ENCODE data around the gene ATP9B.
"Not testable (repeated sequence)": the region's sequence is repeated elsewhere in the genome, so short reads cannot be mapped to it uniquely, and the experiment has no call there.

The ATP9B gene

DNA sequence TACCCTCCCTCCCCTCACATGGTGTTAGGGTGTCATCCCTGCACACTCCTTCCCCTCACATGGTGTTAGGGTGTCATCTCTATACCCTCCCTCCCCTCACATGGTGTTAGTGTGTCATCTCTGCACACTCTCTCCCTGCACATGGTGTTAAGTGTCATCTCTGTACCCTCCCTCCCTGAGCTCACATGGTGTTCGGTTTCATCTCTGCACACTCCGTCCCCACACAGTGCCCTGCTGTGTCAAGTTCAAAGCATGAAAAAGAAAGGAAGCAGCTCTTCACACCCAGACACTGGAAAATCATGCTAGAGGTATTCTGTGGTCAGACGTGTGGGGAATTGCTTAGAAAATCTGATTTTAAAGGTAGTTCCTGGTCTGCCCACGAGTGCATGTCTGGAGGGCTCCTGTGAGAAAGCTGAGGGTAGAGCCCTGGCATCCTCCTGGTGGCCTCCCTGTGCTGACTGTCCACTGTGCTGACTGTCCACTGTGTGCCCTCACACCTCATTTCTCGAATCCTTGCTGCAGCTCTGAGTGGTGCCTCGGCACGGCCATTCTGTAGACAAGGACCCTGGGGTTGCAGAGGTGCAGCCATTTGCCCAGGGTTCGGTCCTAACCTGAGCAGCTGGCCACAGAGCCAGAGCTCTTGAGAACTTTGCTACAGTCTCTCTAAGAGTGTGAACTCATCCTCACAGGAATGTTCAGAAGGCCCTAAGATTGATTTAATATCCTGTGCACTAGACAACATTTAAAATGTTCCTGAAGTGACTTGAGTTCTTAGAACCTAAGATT is 257.4 kb downstream of the ATP9B start:
- no peak for DNase-seq (ENCODE audit: low read depth in 2 of 2)

GRCh38 chr18:79327199-79327721 is 258.1 kb downstream of the ATP9B start:
- no peak for DNase-seq (ENCODE audit: low read depth in 2 of 2)

DNA sequence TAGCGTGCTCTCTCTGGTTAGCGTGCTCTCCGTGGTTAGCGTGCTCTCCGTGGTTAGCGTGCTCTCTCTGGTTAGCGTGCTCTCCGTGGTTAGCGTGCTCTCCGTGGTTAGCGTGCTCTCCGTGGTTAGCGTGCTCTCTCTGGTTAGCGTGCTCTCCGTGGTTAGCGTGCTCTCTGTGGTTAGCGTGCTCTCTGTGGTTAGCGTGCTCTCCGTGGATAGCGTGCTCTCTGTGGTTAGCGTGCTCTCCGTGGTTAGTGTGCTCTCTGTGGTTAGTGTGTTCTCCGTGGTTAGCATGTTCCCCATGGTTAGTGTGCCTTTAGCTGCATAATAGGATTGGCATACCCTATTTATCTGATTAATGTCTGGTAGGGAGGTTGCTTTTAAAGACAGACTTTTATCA is 258.7 kb downstream of the ATP9B start:
- DNase-seq (ENCODE audit: low read depth in 2 of 2): not testable (repeated sequence)

DNA sequence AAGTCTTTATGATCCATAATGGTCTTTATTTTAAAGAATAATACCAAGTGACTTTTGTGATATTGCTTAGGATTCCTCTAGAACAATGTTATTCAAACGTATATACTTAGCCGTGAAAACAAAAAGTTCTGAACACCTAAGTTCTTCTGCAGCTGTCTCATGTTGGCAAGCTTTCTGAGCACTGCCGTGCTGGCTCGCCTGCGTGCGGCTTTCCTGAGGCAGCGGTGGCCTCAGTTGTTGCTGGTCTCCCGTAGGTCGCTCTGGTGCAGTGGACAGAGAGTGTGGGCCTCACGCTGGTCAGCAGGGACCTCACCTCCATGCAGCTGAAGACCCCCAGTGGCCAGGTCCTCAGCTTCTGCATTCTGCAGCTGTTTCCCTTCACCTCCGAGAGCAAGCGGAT is 259.7 kb downstream of the ATP9B start:
- DNase-seq (ENCODE audit: low read depth in 2 of 2): no peak

DNA sequence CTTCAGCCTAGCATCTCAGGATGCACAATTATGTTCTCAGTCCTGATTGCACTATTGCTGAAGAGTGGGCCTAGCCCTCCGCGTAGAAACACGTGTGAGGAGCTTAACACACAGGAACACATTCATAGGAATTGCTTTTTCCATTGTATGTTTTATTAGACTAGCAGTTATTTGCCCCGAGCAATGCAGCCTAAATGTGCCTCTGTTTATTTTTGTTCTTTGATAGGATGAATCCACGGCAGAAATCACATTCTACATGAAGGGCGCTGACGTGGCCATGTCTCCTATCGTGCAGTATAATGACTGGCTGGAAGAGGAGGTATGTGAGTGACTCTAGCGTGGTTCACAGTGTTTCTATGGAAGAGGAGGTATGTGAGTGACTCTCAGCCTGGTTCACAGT is 260.6 kb downstream of the ATP9B start:
- DNase-seq (ENCODE audit: low read depth in 2 of 2): no peak

- DNase-seq (ENCODE audit: low read depth in 2 of 2): no peak
Measured at GRCh38 chr18:79332646-79333045, 263.5 kb downstream of the ATP9B start.

- DNase-seq (ENCODE audit: low read depth in 2 of 2): no peak
Measured at GRCh38 chr18:79333046-79333445, 263.9 kb downstream of the ATP9B start.

DNA sequence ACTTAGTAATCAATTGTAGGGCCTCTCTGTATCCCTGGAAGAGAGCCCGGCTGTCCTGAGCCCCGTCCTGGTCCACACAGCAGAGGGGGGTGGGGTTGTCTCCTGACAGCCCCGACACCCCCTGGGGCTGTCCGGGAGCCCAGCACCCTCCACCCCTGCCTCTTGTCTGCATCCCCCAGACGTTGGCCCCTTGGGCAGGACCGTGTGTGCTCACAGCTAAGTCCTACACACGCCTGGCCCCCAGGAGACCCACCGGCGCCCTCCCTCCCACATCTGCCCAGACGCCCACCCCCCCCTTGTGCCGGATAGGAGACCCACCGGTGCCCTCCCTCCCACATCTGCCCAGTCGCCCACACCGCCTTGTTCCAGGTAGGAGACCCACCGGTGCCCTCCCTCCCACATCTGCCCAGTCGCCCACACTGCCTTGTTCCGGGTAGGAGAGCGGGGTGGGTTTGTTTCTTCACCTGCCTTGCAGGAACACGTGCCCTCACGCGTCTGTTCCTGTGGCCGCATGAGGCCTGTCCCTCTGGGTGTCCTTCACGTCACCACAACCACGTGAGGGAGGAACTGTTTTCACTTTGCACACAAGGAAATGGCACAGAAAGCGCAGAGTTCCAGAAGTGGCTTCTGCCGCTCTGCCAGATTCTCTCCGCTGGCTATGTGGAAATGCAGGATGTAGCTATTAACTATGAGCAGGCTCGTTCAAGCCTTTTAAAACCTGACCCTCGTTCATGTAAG is 265.5 kb downstream of the ATP9B start:
- no peak for DNase-seq (ENCODE audit: low read depth in 2 of 2)

DNA sequence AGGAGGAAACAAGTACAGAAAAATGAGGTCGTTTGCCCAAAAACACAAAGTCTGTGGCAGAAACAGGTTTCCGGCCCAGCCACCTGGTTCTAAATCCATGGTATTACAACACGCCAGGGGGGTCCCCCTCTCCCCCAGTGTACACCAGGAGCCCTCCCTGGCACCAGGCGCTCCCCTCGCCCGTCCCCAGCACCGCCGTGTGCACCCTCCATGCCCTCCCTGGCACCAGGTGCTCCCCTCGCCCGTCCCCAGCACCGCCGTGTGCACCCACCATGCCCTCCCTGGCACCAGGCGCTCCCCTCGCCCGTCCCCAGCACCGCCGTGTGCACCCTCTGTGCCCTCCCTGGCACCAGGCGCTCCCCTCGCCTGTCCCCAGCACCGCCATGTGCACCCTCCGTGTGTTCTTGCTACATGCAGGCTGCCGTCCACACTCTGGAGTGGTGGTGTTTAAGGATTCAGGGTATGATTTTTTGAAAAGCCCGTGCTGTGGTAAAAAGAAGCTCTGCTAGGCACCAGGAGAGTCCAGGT is 266.7 kb downstream of the ATP9B start:
- DNase-seq (ENCODE audit: low read depth in 2 of 2): no peak

DNA sequence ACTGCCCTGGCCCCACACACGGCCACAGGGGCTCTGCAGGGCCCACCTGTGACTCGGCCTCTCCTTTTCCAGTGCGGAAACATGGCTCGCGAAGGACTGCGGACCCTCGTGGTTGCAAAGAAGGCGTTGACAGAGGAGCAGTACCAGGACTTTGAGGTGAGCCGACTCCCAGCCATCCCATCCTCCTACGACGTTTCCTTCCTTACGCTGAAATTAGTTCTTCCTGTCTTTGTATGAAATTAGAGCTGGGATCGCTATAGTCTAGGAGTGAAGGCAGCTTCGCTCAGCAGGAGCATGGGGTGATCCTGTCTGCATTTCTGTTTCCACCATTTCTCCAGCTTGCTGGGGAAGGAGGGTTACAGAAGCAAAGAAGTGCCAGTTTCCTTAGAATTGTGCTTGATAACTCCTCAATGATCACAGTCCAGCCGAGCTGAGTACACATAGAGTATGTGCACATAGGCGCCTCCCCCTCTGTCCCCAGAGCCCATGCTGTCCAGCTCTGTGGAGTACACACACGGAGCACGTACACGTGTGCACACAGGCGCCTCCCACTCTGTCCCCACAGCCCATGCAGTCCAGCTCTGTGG is 267.5 kb downstream of the ATP9B start:
- no peak for DNase-seq (ENCODE audit: low read depth in 2 of 2)

GRCh38 chr18:79337184-79337583 is 268.0 kb downstream of the ATP9B start:
- no peak for DNase-seq (ENCODE audit: low read depth in 2 of 2)

- no peak for DNase-seq (ENCODE audit: low read depth in 2 of 2)
Measured at GRCh38 chr18:79337620-79338019, 268.4 kb downstream of the ATP9B start.

GRCh38 chr18:79339094-79339908 is 270.1 kb downstream of the ATP9B start:
- no peak for DNase-seq (ENCODE audit: low read depth in 2 of 2)

DNA sequence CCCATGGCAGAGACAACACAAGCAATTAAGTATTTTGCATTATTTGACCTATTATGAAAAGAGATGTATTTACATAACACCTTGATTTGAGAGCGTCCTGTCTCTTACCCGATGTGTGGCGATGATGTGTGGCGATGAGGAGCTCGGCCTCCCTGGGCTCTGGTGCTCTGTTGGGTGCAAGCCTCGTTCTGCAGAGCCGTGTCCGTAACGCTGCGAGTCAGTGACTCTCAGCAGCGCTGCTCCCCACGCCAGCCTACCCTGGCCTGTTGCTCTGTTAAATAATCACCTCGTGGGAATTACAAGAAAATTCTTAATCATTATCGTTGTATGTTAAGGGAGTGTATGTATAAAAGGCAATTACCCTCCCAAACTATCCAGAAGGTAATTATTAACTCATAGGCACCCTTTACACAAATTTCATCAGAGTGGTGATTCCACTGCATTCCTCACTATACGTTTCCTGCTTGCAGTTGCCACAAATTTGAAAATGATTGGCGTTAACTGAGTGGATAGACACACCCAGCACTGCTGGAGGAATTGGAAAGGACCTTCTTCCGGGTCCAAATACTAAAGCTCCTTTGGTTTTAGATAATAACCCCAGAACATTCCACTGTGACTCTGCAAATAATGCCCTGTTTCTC is 274.5 kb downstream of the ATP9B start:
- DNase-seq (ENCODE audit: low read depth in 2 of 2): no peak

DNA sequence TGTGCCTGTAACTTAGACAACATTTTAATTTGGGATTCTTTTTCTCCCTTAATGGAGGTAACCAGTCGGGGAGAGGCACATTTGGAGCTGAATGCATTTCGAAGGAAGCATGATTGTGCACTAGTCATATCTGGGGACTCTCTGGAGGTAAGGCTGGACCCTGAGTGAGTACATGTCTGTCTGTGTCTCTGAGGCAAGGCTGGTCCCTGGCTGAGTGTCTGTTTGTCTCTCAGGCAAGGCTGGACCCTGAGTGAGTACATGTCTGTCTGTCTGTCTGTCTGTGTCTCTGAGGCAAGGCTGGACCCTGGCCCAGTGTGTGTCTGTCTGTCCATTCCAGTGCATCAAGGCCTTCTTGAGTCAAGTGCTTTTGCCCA is 275.0 kb downstream of the ATP9B start:
- no peak for DNase-seq (ENCODE audit: low read depth in 2 of 2)

DNA sequence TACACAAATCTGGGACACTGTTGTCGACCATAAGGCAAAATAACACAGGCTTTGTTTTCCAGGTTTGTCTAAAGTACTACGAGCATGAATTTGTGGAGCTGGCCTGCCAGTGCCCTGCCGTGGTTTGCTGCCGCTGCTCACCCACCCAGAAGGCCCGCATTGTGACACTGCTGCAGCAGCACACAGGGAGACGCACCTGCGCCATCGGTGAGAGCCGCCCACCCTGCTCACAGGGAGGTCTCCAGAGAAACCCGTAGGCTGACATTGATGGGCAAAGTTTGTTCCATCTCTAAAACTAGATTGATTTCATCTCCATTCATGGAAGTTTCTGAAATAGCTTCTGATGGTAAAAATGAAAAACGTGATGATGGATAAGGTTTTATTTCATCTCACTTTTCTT is 276.2 kb downstream of the ATP9B start:
- no peak for DNase-seq (ENCODE audit: low read depth in 2 of 2)

- no peak for DNase-seq (ENCODE audit: low read depth in 2 of 2)
Measured at GRCh38 chr18:79345981-79346380, 276.8 kb downstream of the ATP9B start.

DNA sequence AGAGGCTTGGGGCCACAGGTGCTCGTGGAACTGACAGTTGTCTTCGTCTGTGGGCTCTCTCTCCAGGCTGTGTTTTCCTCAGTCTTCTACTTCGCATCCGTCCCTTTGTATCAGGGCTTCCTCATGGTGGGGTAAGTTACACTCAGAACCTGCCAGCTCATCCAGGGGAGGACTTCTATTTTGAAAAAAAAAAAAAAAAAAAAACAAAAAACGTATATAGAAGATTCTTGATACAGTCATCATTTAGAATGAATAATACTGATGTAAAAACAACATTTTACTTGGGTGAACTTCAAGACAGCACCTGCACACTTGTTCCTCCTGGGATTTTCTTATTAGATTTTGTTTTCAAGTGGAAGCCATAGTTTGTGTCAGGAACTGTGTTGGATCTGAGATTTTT is 278.9 kb downstream of the ATP9B start:
- DNase-seq (ENCODE audit: low read depth in 2 of 2): no peak

GRCh38 chr18:79352432-79352831 is 283.2 kb downstream of the ATP9B start:
- no peak for DNase-seq (ENCODE audit: low read depth in 2 of 2)

DNA sequence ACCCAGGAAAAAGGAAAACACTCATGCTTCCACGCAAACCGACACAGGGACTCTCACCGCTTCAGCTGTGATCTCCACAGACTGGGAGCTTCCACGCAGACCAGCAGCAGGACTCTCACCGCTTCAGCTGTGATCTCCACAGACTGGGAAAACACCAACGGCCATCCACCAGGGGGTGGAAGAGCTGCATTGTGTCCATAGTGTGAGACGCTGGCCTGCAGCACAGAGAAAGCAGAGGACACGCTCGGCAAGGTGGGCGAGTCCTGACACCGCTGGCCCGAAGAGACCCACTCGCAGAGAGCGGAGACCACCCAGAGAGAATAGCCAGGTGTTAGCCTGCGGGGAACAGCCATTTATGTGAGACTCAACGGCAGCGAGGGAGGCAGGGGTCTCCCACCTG is 284.1 kb downstream of the ATP9B start:
- no peak for DNase-seq (ENCODE audit: low read depth in 2 of 2)

DNA sequence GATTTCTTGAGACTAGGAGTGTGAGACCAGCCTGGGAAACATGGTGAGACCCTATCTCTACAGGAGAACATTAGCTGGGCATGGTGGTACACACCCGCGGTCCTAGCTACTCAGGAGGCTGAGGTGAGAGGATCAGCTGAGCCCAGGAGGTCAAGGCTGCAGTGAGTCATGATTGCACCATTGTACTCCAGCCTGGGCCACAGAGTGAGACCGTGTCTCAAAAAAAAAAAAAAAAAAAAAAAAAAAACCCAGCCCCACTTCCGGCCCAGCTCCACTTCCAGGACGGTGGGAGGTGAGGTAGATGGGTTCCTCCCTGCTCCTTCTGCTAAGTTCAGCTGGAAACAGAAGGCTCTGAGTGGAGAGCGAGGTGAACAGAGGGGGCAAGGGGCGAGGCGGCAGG is 285.2 kb downstream of the ATP9B start:
- no peak for DNase-seq (ENCODE audit: low read depth in 2 of 2)

Measured in stimulated activated CD8-positive, alpha-beta memory T cell treated with anti-CD3 and anti-CD28 coated beads, Interleukin-7, amount 100 ng/mL, for 4 hours (primary cell).